ENCODE data around the gene POLA2. TPM values are rescaled to one million over a fixed set of nuclear protein-coding genes. Genes with fewer than 3 reads are reported as not detected.

Gene POLA2
- total and polyA plus RNA-seq, 9 of the 15 experiments (the other 6 are each of a cell fraction or from before 2014, with no cell fraction given): 2.7 to 134 (median 44.4) TPM

DNA sequence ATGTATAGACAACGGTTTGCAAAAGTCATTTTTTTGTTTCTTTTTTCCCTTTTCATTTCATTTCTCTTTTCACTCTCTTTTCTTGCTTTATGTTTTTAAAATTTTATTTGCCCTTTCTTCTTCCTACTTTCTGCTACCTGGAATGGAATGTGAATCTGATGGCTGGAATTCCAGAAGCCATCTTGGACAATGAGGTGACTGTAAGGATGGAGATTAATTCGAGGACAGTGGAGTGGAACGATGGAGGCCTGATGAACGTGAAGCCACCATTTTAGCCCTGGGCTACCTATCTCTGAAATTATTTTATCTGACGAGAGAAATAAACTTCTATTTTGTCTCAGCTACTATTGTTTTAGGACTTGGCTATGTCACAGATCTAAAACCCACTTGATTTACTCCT is 2.8 kb upstream of the POLA2 start:
- Histone ChIP-seq H3K9me1 (ENCODE audit: control insufficient read depth, insufficient read depth, low read length) (no peaks in the 10 kb centered on the region), H4K20me1 (replicated peaks; ENCODE audit: control insufficient read depth, insufficient read depth, low read length) (no peaks in the 10 kb centered on the region), H3K4me3 (no peak overlapping the region), H2AFZ (ENCODE audit: low read depth, low read length) (peak overlapping the region; percentile 56; the same call in 1 of the 2 replicates), H3K9me3 (replicated peaks; ENCODE audit: control insufficient read depth, insufficient read depth, low read depth, low read length) (no peaks in the 10 kb centered on the region), H3K79me2 (ENCODE audit: control insufficient read depth, insufficient read depth, low read length) (peaks cover 25% of the 10 kb centered on the region), H3K36me3 (ENCODE audit: control insufficient read depth, insufficient read depth, low read length) (peaks cover 4% of the 10 kb centered on the region; the same call in 2 of the 3 replicates), H3K27ac (ENCODE audit: extremely low read depth, low read depth, low read length) (no peak overlapping the region), H3K4me2 (ENCODE audit: insufficient read depth, low read length) (no peak overlapping the region), H3K27me3 (ENCODE audit: control insufficient read depth in 2 of 2, insufficient read depth in 2 of 2, low read length in 2 of 2) (no peaks in the 10 kb centered on the region), H3K9ac (ENCODE audit: insufficient read depth in 1 of 2, low read depth in 2 of 2, low read length in 2 of 2) (no peak overlapping the region), H3K4me1 (replicated peaks in 1 of 2; ENCODE audit: control insufficient read depth in 2 of 2, insufficient read depth in 2 of 2, low read length in 2 of 2) (peaks cover 6 to 20% of the 10 kb centered on the region in 2 experiments; a peak in 4 of 5 replicates)
- no peak for FAIRE-seq
- WGBS (ENCODE audit: insufficient coverage, low coverage, missing lambda C conversion rate): 44% methylated on average over 5 of the region's 5 CpGs
- no peak for ATAC-seq
- CTCF ChIA-PET (ENCODE audit: low intra/inter-chr PET ratio): interaction anchor here (0.6 kb wide), 1 partner anchor 57 kb away, joined by 3 read pairs; no protein-coding TSS in a partner anchor
- POLR2A ChIA-PET: no interaction called here
- no peak for DNase-seq (ENCODE audit: extremely low read depth in 1 of 4, low spot score in 3 of 4)
- TF ChIP-seq SREBF2 (CRISPR knock-in tag; IDR thresholded peaks at IDR 0.05): no peak
- TF ChIP-seq KLF13 (tag; IDR thresholded peaks at IDR 0.05; ENCODE audit: borderline replicate concordance, low read depth): no peak
- TF ChIP-seq, protein P1, sequence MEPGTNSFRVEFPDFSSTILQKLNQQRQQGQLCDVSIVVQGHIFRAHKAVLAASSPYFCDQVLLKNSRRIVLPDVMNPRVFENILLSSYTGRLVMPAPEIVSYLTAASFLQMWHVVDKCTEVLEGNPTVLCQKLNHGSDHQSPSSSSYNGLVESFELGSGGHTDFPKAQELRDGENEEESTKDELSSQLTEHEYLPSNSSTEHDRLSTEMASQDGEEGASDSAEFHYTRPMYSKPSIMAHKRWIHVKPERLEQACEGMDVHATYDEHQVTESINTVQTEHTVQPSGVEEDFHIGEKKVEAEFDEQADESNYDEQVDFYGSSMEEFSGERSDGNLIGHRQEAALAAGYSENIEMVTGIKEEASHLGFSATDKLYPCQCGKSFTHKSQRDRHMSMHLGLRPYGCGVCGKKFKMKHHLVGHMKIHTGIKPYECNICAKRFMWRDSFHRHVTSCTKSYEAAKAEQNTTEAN (CRISPR knock-in tag; IDR thresholded peaks at IDR 0.05): no peak
- BruUV-seq (replicated peaks): no TSS peak
- intact Hi-C loops (cut with micrococcal nuclease) (loop anchor here (10.0 kb wide), 1 partner anchor 414 kb away; the partner anchor contains the start of gene CDC42BPG), in situ Hi-C loops (cut with MboI) (no loop called here)

DNA sequence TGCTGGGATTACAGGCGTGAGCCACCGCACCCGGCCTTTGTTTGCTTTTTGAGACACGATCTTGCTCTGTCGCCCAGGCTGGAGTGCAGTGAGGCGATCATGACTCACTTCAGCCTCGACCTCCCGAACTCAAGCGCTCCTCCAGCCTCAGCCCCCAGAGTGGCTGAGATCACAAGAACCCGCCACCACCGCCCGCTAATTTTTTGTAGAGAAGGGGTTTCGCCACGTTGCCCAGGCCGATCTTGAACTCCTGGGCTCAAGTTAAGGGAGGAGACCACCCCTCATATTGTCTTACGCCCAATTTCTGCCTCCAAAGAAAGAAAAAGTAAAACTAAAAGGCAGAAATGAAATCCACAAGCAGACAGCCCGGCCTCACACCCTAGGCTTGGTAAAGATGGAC is 1.5 kb upstream of the POLA2 start:
- peaks cover 11% of the 10 kb centered on the region for H3K36me3 ChIP-seq (ENCODE audit: control insufficient read depth, insufficient read depth, low read length)
- FAIRE-seq (no peak), ATAC-seq (no peak), DNase-seq (ENCODE audit: extremely low read depth in 1 of 4, low spot score in 3 of 4) (no peak)
- TF ChIP-seq ZBTB17 (CRISPR knock-in tag; IDR thresholded peaks at IDR 0.05): no peak
- TF ChIP-seq, protein P2, sequence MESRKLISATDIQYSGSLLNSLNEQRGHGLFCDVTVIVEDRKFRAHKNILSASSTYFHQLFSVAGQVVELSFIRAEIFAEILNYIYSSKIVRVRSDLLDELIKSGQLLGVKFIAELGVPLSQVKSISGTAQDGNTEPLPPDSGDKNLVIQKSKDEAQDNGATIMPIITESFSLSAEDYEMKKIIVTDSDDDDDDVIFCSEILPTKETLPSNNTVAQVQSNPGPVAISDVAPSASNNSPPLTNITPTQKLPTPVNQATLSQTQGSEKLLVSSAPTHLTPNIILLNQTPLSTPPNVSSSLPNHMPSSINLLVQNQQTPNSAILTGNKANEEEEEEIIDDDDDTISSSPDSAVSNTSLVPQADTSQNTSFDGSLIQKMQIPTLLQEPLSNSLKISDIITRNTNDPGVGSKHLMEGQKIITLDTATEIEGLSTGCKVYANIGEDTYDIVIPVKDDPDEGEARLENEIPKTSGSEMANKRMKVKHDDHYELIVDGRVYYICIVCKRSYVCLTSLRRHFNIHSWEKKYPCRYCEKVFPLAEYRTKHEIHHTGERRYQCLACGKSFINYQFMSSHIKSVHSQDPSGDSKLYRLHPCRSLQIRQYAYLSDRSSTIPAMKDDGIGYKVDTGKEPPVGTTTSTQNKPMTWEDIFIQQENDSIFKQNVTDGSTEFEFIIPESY (CRISPR knock-in tag; IDR thresholded peaks at IDR 0.05): peak; percentile 93
- no peak for TF ChIP-seq COPS2 (conservative IDR thresholded peaks at IDR 0.05)
- H3K9me3 ChIP-seq (replicated peaks; ENCODE audit: control insufficient read depth, insufficient read depth, low read depth, low read length): no peaks in the 10 kb centered on the region
- H3K27ac ChIP-seq (ENCODE audit: extremely low read depth, low read depth, low read length): no peak overlapping the region
- H3K9me1 ChIP-seq (ENCODE audit: control insufficient read depth, insufficient read depth, low read length): no peaks in the 10 kb centered on the region
- H3K4me2 ChIP-seq (ENCODE audit: insufficient read depth, low read length): no peak overlapping the region
- in situ Hi-C loops (cut with MboI): no loop called here
- H3K9ac ChIP-seq (ENCODE audit: insufficient read depth in 1 of 2, low read depth in 2 of 2, low read length in 2 of 2): no peak overlapping the region
- BruUV-seq (replicated peaks): no TSS peak
- CTCF ChIA-PET (ENCODE audit: low intra/inter-chr PET ratio): no interaction called here
- peaks cover 6 to 23% of the 10 kb centered on the region in 2 experiments; a peak in 4 of 5 replicates for H3K4me1 ChIP-seq (replicated peaks in 1 of 2; ENCODE audit: control insufficient read depth in 2 of 2, insufficient read depth in 2 of 2, low read length in 2 of 2)
- POLR2A ChIA-PET: no interaction called here
- no peaks in the 10 kb centered on the region for H4K20me1 ChIP-seq (replicated peaks; ENCODE audit: control insufficient read depth, insufficient read depth, low read length)
- H3K4me3 ChIP-seq: no peak overlapping the region
- intact Hi-C loops (cut with micrococcal nuclease): no loop called here
- H3K79me2 ChIP-seq (ENCODE audit: control insufficient read depth, insufficient read depth, low read length): peaks cover 35% of the 10 kb centered on the region
- WGBS (ENCODE audit: insufficient coverage, low coverage, missing lambda C conversion rate): 90% methylated on average over 16 of the region's 17 CpGs
- no peak overlapping the region for H2AFZ ChIP-seq (ENCODE audit: low read depth, low read length)
- no peaks in the 10 kb centered on the region for H3K27me3 ChIP-seq (ENCODE audit: control insufficient read depth in 2 of 2, insufficient read depth in 2 of 2, low read length in 2 of 2)
